ENCODE data around the gene CHST6. TPM values are rescaled to one million over a fixed set of nuclear protein-coding genes. Genes with fewer than 3 reads are reported as not detected.

Gene CHST6
- total and polyA plus RNA-seq, 9 of the 15 experiments (the other 6 are each of a cell fraction or from before 2014, with no cell fraction given), result 0.01 to 0.05 (median 0.02) TPM; not detected in 6

- Histone ChIP-seq H2AFZ (ENCODE audit: low read depth, low read length) (no peak overlapping the region), H3K9me1 (ENCODE audit: control insufficient read depth, insufficient read depth, low read length) (no peaks in the 10 kb centered on the region), H3K27me3 (ENCODE audit: control insufficient read depth in 2 of 2, insufficient read depth in 2 of 2, low read length in 2 of 2) (no peaks in the 10 kb centered on the region), H3K79me2 (ENCODE audit: control insufficient read depth, insufficient read depth, low read length) (peaks cover 73% of the 10 kb centered on the region), H3K9ac (ENCODE audit: insufficient read depth in 1 of 2, low read depth in 2 of 2, low read length in 2 of 2) (no peak overlapping the region), H4K20me1 (replicated peaks; ENCODE audit: control insufficient read depth, insufficient read depth, low read length) (peaks cover 8% of the 10 kb centered on the region), H3K4me2 (ENCODE audit: insufficient read depth, low read length) (no peak overlapping the region), H3K27ac (ENCODE audit: extremely low read depth, low read depth, low read length) (no peak overlapping the region), H3K36me3 (ENCODE audit: control insufficient read depth, insufficient read depth, low read length) (peaks cover 11% of the 10 kb centered on the region; the same call in 2 of the 3 replicates), H3K4me3 (no peak overlapping the region), H3K4me1 (replicated peaks in 1 of 2; ENCODE audit: control insufficient read depth in 2 of 2, insufficient read depth in 2 of 2, low read length in 2 of 2) (peaks cover 5 to 12% of the 10 kb centered on the region in 2 experiments; a peak in 4 of 5 replicates), H3K9me3 (replicated peaks; ENCODE audit: control insufficient read depth, insufficient read depth, low read depth, low read length) (no peaks in the 10 kb centered on the region)
- BruUV-seq (replicated peaks), result no TSS peak
- no peak for ATAC-seq
- intact Hi-C loops (cut with micrococcal nuclease), result no loop called here
- ChIA-PET CTCF (ENCODE audit: low intra/inter-chr PET ratio) (no interaction called here), POLR2A (interaction anchor here (0.9 to 1.4 kb wide), 3 partner anchors 9 to 59 kb away, joined by 3 to 4 read pairs (median 3); no protein-coding TSS in a partner anchor)
- in situ Hi-C loops (cut with MboI), result no loop called here
- FAIRE-seq, result no peak
- no peak for TF ChIP-seq KDM5B (IDR thresholded peaks at IDR 0.05; ENCODE audit: insufficient replicate concordance, low read depth, low read length)
- no peak for TF ChIP-seq HNRNPH1 (optimal IDR thresholded peaks at IDR 0.05; ENCODE audit: low read depth, low read length)
- no peak for TF ChIP-seq ZNF217 (CRISPR knock-in tag; IDR thresholded peaks at IDR 0.05)
- TF ChIP-seq SREBF1 (IDR thresholded peaks at IDR 0.05; ENCODE audit: borderline replicate concordance, low read depth, low read length), result no peak
- no peak for TF ChIP-seq TAF15 (IDR thresholded peaks at IDR 0.05; ENCODE audit: low read depth, low read length)
- no peak for TF ChIP-seq ZFP36 (IDR thresholded peaks at IDR 0.05; ENCODE audit: low read depth, low read length, partially characterized antibody)
- TF ChIP-seq ZNF354B (CRISPR knock-in tag; IDR thresholded peaks at IDR 0.05), result no peak
- WGBS (ENCODE audit: insufficient coverage, low coverage, missing lambda C conversion rate), result 88% methylated on average over 4 of the region's 4 CpGs
- no peak for DNase-seq (ENCODE audit: extremely low read depth in 1 of 4, low spot score in 3 of 4)
Measured at GRCh38 chr16:75458029-75458428, 37.2 kb downstream of the CHST6 start.

Measured in K562 (cell line).